A549 (cell line): Measurements from ENCODE around the gene GNG7. TPM values are rescaled to one million over a fixed set of nuclear protein-coding genes. Genes with fewer than 3 reads are reported as not detected.

ENCODE experiments used
- ATAC-seq, 2 experiments: fragments of 200-7000 bp in 1 of 2; fragments of >200 bp in 1 of 2; cut with Nextera tagmentation in 1 of 2; cut with Tn5 transposase in 1 of 2; 3 replicates each; pipeline versions ENCODE4 v1.8.0 to v1.9.1; 2018 to 2020; ENCODE audit warnings: mild to moderate bottlenecking in 1 of 2, moderate library complexity in 1 of 2
- CTCF ChIA-PET: fragments of 300-600 bp; sonication (Branson Sonifier 250); formaldehyde crosslinking; extraction: SDS; loops from one replicate; lab custom pipeline; 2021; ENCODE audit warnings: antibody characterized with exemption, inconsistent platforms; lab: Yijun Ruan, JAX
- POLR2A ChIA-PET: fragments of 350-600 bp; formaldehyde crosslinking; extraction: SDS; loops from one replicate; lab custom pipeline; 2021; ENCODE audit warnings: antibody characterized with exemption, inconsistent platforms; lab: Yijun Ruan, JAX
- DNase-seq, 2 experiments: peaks; one replicate each; pipeline versions ENCODE4 v3.0.0 to v3.0.0-alpha.2; 2011 to 2016; ENCODE audit warnings: low read depth in 1 of 2, low spot score in 1 of 2
- FAIRE-seq: peaks from 2 replicates; lab custom pipeline; 2011; peaks lifted over from hg19 to GRCh38; lab: Jason Lieb, UNC
- H3K27ac ChIP-seq, 2 experiments: fragments of >200 bp; sonication (Bioruptor Twin); formaldehyde crosslinking; 3 replicates each; pipeline ENCODE4 v1.5.1; 2016 to 2017
- H3K4me1 ChIP-seq: fragments of >200 bp; sonication (Bioruptor Twin); formaldehyde crosslinking; 3 replicates; pipeline ENCODE4 v1.6.1; 2016
- H3K4me2 ChIP-seq: fragments of >200 bp; sonication (Bioruptor Twin); formaldehyde crosslinking; 3 replicates; pipeline ENCODE4 v1.6.1; 2016
- H3K4me3 ChIP-seq: fragments of >200 bp; sonication (Bioruptor Twin); formaldehyde crosslinking; 3 replicates; pipeline ENCODE4 v1.5.1; 2016
- H3K9me3 ChIP-seq: fragments of >200 bp; sonication (Bioruptor Twin); formaldehyde crosslinking; 3 replicates; pipeline ENCODE4 v1.6.1; 2016
- CHD4 ChIP-seq: fragments of 200-600 bp; sonication (generic); IDR thresholded peaks from 2 replicates; pipeline ENCODE4 v1.6.1; 2016; ENCODE audit warnings: antibody characterized with exemption, mild to moderate bottlenecking, borderline replicate concordance
- EHF ChIP-seq: fragments of 250-450 bp; sonication (Bioruptor Pico); IDR thresholded peaks from 2 replicates; pipeline ENCODE4 v1.5.0; 2020; ENCODE audit warnings: mild to moderate bottlenecking
- EHMT2 ChIP-seq: fragments of 200-600 bp; sonication (generic); IDR thresholded peaks from 2 replicates; pipeline ENCODE4 v1.6.1; 2016; ENCODE audit warnings: antibody characterized with exemption, low read depth, mild to moderate bottlenecking, moderate library complexity
- EP300 ChIP-seq, 2 experiments: fragments of >200 bp; sonication (Bioruptor Twin); formaldehyde crosslinking; IDR thresholded peaks; 2 replicates in 1 of 2; 3 replicates in 1 of 2; pipeline ENCODE4 v1.6.1; 2016 to 2017
- ESRRA ChIP-seq: fragments of 150-350 bp; IDR thresholded peaks from 2 replicates; pipeline ENCODE4 v1.6.1; 2014; ENCODE audit warnings: mild to moderate bottlenecking, low read length, borderline replicate concordance
- FOSB ChIP-seq: fragments of 250-450 bp; sonication (Bioruptor Pico); IDR thresholded peaks from 2 replicates; pipeline ENCODE4 v1.5.0; 2020; ENCODE audit warnings: mild to moderate bottlenecking, moderate library complexity
- HOXB13 ChIP-seq: fragments of 250-450 bp; sonication (Bioruptor Pico); IDR thresholded peaks from 2 replicates; pipeline ENCODE4 v1.5.0; 2020; ENCODE audit warnings: low read depth, mild to moderate bottlenecking, moderate library complexity
- JUN ChIP-seq, 2 experiments: fragments of >200 bp; sonication (Bioruptor Twin); formaldehyde crosslinking; IDR thresholded peaks; 2 replicates in 1 of 2; 3 replicates in 1 of 2; pipeline ENCODE4 v1.6.1; 2016 to 2017
- MAFK ChIP-seq: fragments of 450-650 bp; IDR thresholded peaks from 2 replicates; pipeline ENCODE4 v1.6.1; 2014; ENCODE audit not compliant: partially characterized antibody
- RARB ChIP-seq: fragments of 250-450 bp; sonication (Bioruptor Pico); IDR thresholded peaks from 2 replicates; pipeline ENCODE4 v1.8.0; 2021; ENCODE audit warnings: mild to moderate bottlenecking, moderate library complexity
- RFX5 ChIP-seq: fragments of 450-650 bp; IDR thresholded peaks from 2 replicates; pipeline ENCODE4 v1.7.1; 2014; ENCODE audit warnings: antibody characterized with exemption, mild to moderate bottlenecking, moderate library complexity
- RNF2 ChIP-seq: fragments of 200-600 bp; sonication (generic); IDR thresholded peaks from 2 replicates; pipeline ENCODE4 v1.6.1; 2016; ENCODE audit warnings: low read depth, mild to moderate bottlenecking, antibody characterized with exemption, moderate library complexity, borderline replicate concordance
- SREBF2 ChIP-seq: fragments of 450-650 bp; IDR thresholded peaks from 2 replicates; pipeline ENCODE4 v1.6.1; 2014; ENCODE audit warnings: mild to moderate bottlenecking, moderate library complexity
- WGBS: methylation state at CpG from one replicate; pipeline ENCODE4 v1.1.6; 2017; ENCODE audit errors: missing lambda C conversion rate; 5-methylcytosine and 5-hydroxymethylcytosine counted together
- polyA plus RNA-seq, 4 experiments: library from polyadenylated mRNA; depleted of rRNA in 3 of 4; stranded (reverse); fragments of >200 nt; fragmentation: RNase III in 1 of 4; extraction: RNeasy Plus Mini Kit Qiagen cat#74134 plus additional on column Dnase treatment in 1 of 4; gene quantifications; 2 replicates in 3 of 4; 3 replicates in 1 of 4; pipeline ENCODE4 v1.2.3, GENCODE V29; 2011 to 2017
- TF ChIP-seq, protein P1 (sequence below): fragments of 250-450 bp; sonication (Bioruptor Pico); IDR thresholded peaks from 2 replicates; pipeline ENCODE4 v1.5.0; 2020; ENCODE audit warnings: low read depth, mild to moderate bottlenecking, moderate library complexity
- TF ChIP-seq, protein P2 (sequence below): fragments of 150-350 bp; IDR thresholded peaks from 2 replicates; pipeline ENCODE4 v1.6.1; 2014; ENCODE audit warnings: low read depth, mild to moderate bottlenecking, low read length
- TF ChIP-seq, protein P3 (sequence below): fragments of >200 bp; sonication (Bioruptor Twin); formaldehyde crosslinking; IDR thresholded peaks from 2 replicates; pipeline ENCODE4 v1.6.1; 2016
- TF ChIP-seq, protein P4 (sequence below): fragments of >200 bp; sonication (Bioruptor Twin); formaldehyde crosslinking; IDR thresholded peaks from 3 replicates; pipeline ENCODE4 v1.5.1; 2016
- TF ChIP-seq, protein P5 (sequence below): IDR thresholded peaks from 2 replicates; pipeline ENCODE4 v1.6.1; 2012
- TF ChIP-seq, protein P6 (sequence below): IDR thresholded peaks from 2 replicates; pipeline ENCODE4 v1.6.1; 2012; ENCODE audit warnings: low read depth, borderline replicate concordance
- TF ChIP-seq, protein P7 (sequence below): fragments of 200-600 bp; sonication (generic); IDR thresholded peaks from 2 replicates; pipeline ENCODE4 v1.6.1; 2016; ENCODE audit warnings: antibody characterized with exemption, mild to moderate bottlenecking, moderate library complexity

GNG7 gene
- polyA plus RNA-seq, 2 of the 4 experiments (the other 2 are of a cell fraction): 0.06 to 0.08 TPM

DNA sequence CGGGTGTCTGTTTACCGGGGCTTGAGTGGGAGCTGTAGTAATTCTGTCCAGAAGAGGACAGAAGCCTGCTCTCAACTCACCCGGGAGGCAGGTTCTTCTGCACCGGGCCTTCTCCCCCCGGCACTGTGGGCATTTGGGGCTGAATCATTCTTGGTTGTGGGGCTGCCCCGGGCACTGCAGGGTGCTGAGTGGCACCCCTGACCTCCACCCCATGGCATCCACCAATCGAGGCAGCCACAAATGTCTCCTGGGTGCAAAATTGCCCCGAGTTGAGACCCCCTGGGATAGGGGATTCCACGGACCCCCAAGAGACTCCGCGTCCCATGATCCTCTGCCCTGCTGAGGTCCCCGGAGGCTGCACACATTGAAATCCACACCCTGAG lies 68.8 kb downstream of the GNG7 start (continued):
- TF ChIP-seq EP300 (IDR thresholded peaks at IDR 0.05): no peak
- TF ChIP-seq RFX5: no peak
- TF ChIP-seq RNF2: no peak
- TF ChIP-seq, all 56 proteins: peak for 0

DNA sequence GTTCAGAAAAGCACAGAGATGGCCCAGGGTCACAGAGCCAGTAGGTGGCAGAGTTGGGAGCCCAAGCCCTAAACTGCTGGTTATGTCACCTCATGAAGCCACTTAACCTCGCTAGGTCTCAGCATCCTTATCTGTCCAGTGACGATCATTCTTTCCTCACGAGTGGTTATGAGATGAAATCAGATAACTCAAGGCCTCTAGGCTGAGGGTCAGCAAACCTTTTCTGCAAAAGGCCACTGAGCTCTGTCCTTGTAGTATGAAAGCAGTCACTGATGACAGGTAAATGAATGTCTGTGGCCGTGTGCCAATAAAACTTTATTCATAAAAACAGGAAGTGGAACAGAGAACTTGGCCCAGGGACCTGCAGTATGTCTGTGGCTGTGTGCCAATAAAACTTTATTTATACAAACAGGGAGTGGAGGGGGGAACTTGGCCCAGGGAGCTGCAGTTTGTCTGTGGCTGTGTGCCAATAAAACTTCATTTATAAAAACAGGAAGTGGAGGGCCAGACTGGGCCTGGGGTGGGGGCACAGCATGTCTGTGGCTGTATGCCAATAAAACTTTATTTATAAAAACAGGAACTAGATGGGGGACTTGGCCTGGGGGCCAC lies 71.2 kb downstream of the GNG7 start:
- FAIRE-seq (no peak), DNase-seq (no peak), ATAC-seq (no peak)
- Histone ChIP-seq H3K9me3 (peaks cover 20% of the 10 kb centered on the region; the same call in 2 of the 3 replicates), H3K27ac (no peak overlapping the region), H3K4me2 (no peak overlapping the region), H3K4me3 (no peak overlapping the region), H3K4me1 (peaks cover 11% of the 10 kb centered on the region)
- 83% methylated on average over 4 of the region's 4 CpGs for WGBS
- no peak for TF ChIP-seq FOSB (CRISPR knock-in tag)
- TF ChIP-seq CHD4: no peak
- no peak for TF ChIP-seq JUN (IDR thresholded peaks at IDR 0.05)
- no peak for TF ChIP-seq EHF (CRISPR knock-in tag)
- POLR2A ChIA-PET: no interaction called here
- CTCF ChIA-PET: interaction anchor here (0.7 to 1.6 kb wide), 2 partner anchors 11 to 17 kb away, joined by 3 to 5 read pairs; no protein-coding TSS in a partner anchor

DNA sequence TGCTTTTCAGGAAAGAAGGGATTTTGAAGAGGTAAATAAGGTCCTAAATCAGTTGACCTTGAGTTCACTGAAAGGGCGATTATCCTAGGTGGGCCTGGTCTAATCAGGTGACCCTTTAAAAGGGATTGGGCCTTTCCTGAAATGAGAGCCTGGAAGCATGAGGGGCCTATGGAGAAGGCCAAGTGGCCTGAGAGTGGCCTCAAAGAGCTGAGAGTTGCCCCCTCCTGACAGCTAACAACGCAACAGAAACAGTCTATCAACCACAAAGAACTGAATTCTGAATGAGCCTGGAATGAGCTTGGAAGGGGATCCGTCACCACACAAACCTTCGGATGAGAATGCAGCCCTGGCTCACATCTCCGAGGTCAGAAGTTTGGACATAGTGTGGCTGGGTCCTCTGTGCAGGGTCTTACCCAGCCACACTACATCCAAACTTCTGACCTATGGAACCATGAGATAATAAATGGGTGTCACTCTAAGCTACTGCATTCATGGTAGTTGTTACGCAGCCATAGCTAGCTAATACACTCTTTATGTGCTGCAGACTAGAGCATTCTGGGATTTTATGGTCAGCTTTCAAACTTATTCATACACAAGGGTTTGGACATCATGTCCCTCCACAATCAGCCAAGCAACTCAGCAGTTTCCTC lies 72.0 kb downstream of the GNG7 start:
- no peak overlapping the region for H3K4me3 ChIP-seq
- ATAC-seq: no peak
- DNase-seq: no peak
- ChIA-PET CTCF (interaction anchor here (1.6 kb wide), 1 partner anchor 10 kb away, joined by 5 read pairs; no protein-coding TSS in a partner anchor), POLR2A (no interaction called here)
- peaks cover 20% of the 10 kb centered on the region; the same call in 2 of the 3 replicates for H3K9me3 ChIP-seq
- TF ChIP-seq MAFK: no peak
- TF ChIP-seq, protein P1, sequence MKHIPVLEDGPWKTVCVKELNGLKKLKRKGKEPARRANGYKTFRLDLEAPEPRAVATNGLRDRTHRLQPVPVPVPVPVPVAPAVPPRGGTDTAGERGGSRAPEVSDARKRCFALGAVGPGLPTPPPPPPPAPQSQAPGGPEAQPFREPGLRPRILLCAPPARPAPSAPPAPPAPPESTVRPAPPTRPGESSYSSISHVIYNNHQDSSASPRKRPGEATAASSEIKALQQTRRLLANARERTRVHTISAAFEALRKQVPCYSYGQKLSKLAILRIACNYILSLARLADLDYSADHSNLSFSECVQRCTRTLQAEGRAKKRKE (CRISPR knock-in tag): no peak
- no peak for TF ChIP-seq SREBF2
- no peak for TF ChIP-seq EHMT2
- no peak for TF ChIP-seq ESRRA
- TF ChIP-seq, protein P2, sequence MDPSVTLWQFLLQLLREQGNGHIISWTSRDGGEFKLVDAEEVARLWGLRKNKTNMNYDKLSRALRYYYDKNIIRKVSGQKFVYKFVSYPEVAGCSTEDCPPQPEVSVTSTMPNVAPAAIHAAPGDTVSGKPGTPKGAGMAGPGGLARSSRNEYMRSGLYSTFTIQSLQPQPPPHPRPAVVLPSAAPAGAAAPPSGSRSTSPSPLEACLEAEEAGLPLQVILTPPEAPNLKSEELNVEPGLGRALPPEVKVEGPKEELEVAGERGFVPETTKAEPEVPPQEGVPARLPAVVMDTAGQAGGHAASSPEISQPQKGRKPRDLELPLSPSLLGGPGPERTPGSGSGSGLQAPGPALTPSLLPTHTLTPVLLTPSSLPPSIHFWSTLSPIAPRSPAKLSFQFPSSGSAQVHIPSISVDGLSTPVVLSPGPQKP: no peak
- no peak for TF ChIP-seq JUN (IDR thresholded peaks at IDR 0.05)
- TF ChIP-seq RFX5: no peak
- TF ChIP-seq, protein P3, sequence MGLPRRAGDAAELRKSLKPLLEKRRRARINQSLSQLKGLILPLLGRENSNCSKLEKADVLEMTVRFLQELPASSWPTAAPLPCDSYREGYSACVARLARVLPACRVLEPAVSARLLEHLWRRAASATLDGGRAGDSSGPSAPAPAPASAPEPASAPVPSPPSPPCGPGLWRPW: no peak
- TF ChIP-seq, protein P4, sequence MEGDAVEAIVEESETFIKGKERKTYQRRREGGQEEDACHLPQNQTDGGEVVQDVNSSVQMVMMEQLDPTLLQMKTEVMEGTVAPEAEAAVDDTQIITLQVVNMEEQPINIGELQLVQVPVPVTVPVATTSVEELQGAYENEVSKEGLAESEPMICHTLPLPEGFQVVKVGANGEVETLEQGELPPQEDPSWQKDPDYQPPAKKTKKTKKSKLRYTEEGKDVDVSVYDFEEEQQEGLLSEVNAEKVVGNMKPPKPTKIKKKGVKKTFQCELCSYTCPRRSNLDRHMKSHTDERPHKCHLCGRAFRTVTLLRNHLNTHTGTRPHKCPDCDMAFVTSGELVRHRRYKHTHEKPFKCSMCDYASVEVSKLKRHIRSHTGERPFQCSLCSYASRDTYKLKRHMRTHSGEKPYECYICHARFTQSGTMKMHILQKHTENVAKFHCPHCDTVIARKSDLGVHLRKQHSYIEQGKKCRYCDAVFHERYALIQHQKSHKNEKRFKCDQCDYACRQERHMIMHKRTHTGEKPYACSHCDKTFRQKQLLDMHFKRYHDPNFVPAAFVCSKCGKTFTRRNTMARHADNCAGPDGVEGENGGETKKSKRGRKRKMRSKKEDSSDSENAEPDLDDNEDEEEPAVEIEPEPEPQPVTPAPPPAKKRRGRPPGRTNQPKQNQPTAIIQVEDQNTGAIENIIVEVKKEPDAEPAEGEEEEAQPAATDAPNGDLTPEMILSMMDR: no peak
- TF ChIP-seq RARB: no peak
- TF ChIP-seq, protein P5, sequence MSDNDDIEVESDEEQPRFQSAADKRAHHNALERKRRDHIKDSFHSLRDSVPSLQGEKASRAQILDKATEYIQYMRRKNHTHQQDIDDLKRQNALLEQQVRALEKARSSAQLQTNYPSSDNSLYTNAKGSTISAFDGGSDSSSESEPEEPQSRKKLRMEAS: no peak
- TF ChIP-seq, protein P6, sequence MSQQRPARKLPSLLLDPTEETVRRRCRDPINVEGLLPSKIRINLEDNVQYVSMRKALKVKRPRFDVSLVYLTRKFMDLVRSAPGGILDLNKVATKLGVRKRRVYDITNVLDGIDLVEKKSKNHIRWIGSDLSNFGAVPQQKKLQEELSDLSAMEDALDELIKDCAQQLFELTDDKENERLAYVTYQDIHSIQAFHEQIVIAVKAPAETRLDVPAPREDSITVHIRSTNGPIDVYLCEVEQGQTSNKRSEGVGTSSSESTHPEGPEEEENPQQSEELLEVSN: no peak
- TF ChIP-seq CHD4: no peak
- TF ChIP-seq HOXB13 (CRISPR knock-in tag): no peak
- TF ChIP-seq, protein P7, sequence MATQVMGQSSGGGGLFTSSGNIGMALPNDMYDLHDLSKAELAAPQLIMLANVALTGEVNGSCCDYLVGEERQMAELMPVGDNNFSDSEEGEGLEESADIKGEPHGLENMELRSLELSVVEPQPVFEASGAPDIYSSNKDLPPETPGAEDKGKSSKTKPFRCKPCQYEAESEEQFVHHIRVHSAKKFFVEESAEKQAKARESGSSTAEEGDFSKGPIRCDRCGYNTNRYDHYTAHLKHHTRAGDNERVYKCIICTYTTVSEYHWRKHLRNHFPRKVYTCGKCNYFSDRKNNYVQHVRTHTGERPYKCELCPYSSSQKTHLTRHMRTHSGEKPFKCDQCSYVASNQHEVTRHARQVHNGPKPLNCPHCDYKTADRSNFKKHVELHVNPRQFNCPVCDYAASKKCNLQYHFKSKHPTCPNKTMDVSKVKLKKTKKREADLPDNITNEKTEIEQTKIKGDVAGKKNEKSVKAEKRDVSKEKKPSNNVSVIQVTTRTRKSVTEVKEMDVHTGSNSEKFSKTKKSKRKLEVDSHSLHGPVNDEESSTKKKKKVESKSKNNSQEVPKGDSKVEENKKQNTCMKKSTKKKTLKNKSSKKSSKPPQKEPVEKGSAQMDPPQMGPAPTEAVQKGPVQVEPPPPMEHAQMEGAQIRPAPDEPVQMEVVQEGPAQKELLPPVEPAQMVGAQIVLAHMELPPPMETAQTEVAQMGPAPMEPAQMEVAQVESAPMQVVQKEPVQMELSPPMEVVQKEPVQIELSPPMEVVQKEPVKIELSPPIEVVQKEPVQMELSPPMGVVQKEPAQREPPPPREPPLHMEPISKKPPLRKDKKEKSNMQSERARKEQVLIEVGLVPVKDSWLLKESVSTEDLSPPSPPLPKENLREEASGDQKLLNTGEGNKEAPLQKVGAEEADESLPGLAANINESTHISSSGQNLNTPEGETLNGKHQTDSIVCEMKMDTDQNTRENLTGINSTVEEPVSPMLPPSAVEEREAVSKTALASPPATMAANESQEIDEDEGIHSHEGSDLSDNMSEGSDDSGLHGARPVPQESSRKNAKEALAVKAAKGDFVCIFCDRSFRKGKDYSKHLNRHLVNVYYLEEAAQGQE: no peak
- H3K4me2 ChIP-seq: no peak overlapping the region
- WGBS: 88% methylated on average over 5 of the region's 6 CpGs
- H3K27ac ChIP-seq: no peak overlapping the region
- peaks cover 11% of the 10 kb centered on the region for H3K4me1 ChIP-seq
- FAIRE-seq: no peak
